ENCODE results near the gene DEDD. TPM values are rescaled to one million over a fixed set of nuclear protein-coding genes. Genes with fewer than 3 reads are reported as not detected.
A peak's percentile ranks its signal among the peaks of the same experiment; 100 is the strongest.

The DEDD gene
- total RNA-seq, 1 experiment from 2014 or later, result 32.8 TPM

- Histone ChIP-seq H3K27me3 (ENCODE audit: insufficient read depth, low read length) (no peaks in the 10 kb centered on the region), H3K79me2 (ENCODE audit: insufficient read depth, low read length) (no peaks in the 10 kb centered on the region), H3K9ac (ENCODE audit: low read length) (no peak overlapping the region), H4K20me1 (ENCODE audit: insufficient read depth) (no peaks in the 10 kb centered on the region), H3K4me1 (ENCODE audit: control insufficient read depth in 1 of 2, insufficient read depth in 2 of 2, low read length in 2 of 2) (peaks cover 0 to 46% of the 10 kb centered on the region in 2 experiments; a peak in 2 of 4 replicates), H3K4me2 (ENCODE audit: low read length) (no peak overlapping the region), H3K27ac (ENCODE audit: low read depth, low read length) (no peak overlapping the region), H3K9me2 (ENCODE audit: insufficient read depth) (no peaks in the 10 kb centered on the region), H3K9me3 (ENCODE audit: control insufficient read depth in 1 of 2, insufficient read depth in 1 of 2, low read depth in 1 of 2, low read length in 2 of 2) (no peaks in the 10 kb centered on the region), H3K4me3 (replicated peaks in 1 of 2; ENCODE audit: low read depth in 1 of 2, low read length in 2 of 2) (no peak overlapping the region), H3K36me3 (ENCODE audit: control insufficient read depth in 1 of 2, insufficient read depth in 2 of 2, low read length in 2 of 2) (no peaks in the 10 kb centered on the region), H2AFZ (ENCODE audit: low read depth, low read length, poor library complexity, severe bottlenecking) (no peak overlapping the region)
- peak; percentile 90 for TF ChIP-seq RAD21 (IDR thresholded peaks at IDR 0.05; ENCODE audit: low read depth)
- peak; percentile 57 to 88 (median 70) for TF ChIP-seq CTCF (IDR thresholded peaks at IDR 0.05 in 2 of 3, conservative IDR thresholded peaks at IDR 0.05 in 1 of 3; ENCODE audit: borderline replicate concordance in 1 of 3, insufficient read depth in 1 of 3, low read depth in 2 of 3, low read length in 2 of 3)
- TF ChIP-seq YY1 (IDR thresholded peaks at IDR 0.05; ENCODE audit: extremely low read depth, insufficient replicate concordance, low read depth, low read length), result no peak
- ATAC-seq, result peak; percentile 66
- intact Hi-C loops (cut with micrococcal nuclease), result loop anchor here (1.0 kb wide), 1 partner anchor 25 kb away; no protein-coding TSS in a partner anchor
- BruUV-seq (replicated peaks), result no TSS peak
- peak; percentile 29 for DNase-seq (ENCODE audit: low read depth, low spot score)
- ChIA-PET POLR2A (interaction anchor here (0.6 kb wide), 1 partner anchor 44 kb away, joined by 3 read pairs; no protein-coding TSS in a partner anchor), CTCF (interaction anchor here (0.6 to 3.1 kb wide), 14 partner anchors 11 to 94 kb away, joined by 3 to 25 read pairs (median 3); partner anchors contain the start of genes KLHDC9, PPOX and USF1), RAD21 (ENCODE audit: low non-redundant PET in 1 of 2, low total read pairs in 2 of 2, uncharacterized antibody in 2 of 2, unreplicated experiment in 2 of 2) (interaction anchor here in 1 of 2 experiments (1.2 kb wide), 1 partner anchor 80 kb away, joined by 5 read pairs; no protein-coding TSS in a partner anchor)
Measured at GRCh38 chr1:161071886-161072371, 60.5 kb downstream of the DEDD start.

Other genes starting within 250 kb of the DEDD start
- not detected for gene ITLN1, start 247.5 kb downstream of the DEDD start, total RNA-seq (2021; ENCODE audit: unreplicated experiment)
- 0.20 TPM for gene ITLN2, start 177.9 kb downstream of the DEDD start, total RNA-seq (2021; ENCODE audit: unreplicated experiment)
- 86.7 TPM for gene F11R, start 111.5 kb downstream of the DEDD start, total RNA-seq (2021; ENCODE audit: unreplicated experiment)
- 116 TPM for gene TSTD1, start 93.7 kb downstream of the DEDD start, total RNA-seq (2021; ENCODE audit: unreplicated experiment)
- gene USF1, start 86.7 kb downstream of the DEDD start, total RNA-seq (2021; ENCODE audit: unreplicated experiment), result 48.0 TPM
- 0.39 TPM for gene ARHGAP30, start 62.8 kb downstream of the DEDD start, total RNA-seq (2021; ENCODE audit: unreplicated experiment)
- 3.3 TPM for gene NECTIN4, start 43.1 kb downstream of the DEDD start, total RNA-seq (2021; ENCODE audit: unreplicated experiment)
- 1.4 TPM for gene KLHDC9, start 34.3 kb downstream of the DEDD start, total RNA-seq (2021; ENCODE audit: unreplicated experiment)
- 179 TPM for gene PFDN2, start 14.6 kb downstream of the DEDD start, total RNA-seq (2021; ENCODE audit: unreplicated experiment)
- gene NIT1, start 14.6 kb downstream of the DEDD start, total RNA-seq (2021; ENCODE audit: unreplicated experiment), result 65.9 TPM
- 63.7 TPM for gene UFC1, start 21.3 kb upstream of the DEDD start, total RNA-seq (2021; ENCODE audit: unreplicated experiment)
- 22.1 TPM for gene USP21, start 26.8 kb upstream of the DEDD start, total RNA-seq (2021; ENCODE audit: unreplicated experiment)
- 24.2 TPM for gene PPOX, start 33.8 kb upstream of the DEDD start, total RNA-seq (2021; ENCODE audit: unreplicated experiment)
- 53.7 TPM for gene B4GALT3, start 44.8 kb upstream of the DEDD start, total RNA-seq (2021; ENCODE audit: unreplicated experiment)
- not detected for gene ADAMTS4, start 66.4 kb upstream of the DEDD start, total RNA-seq (2021; ENCODE audit: unreplicated experiment)
- gene NDUFS2, start 69.7 kb upstream of the DEDD start, total RNA-seq (2021; ENCODE audit: unreplicated experiment), result 82.7 TPM
- gene FCER1G, start 82.6 kb upstream of the DEDD start, total RNA-seq (2021; ENCODE audit: unreplicated experiment), result 0.86 TPM
- not detected for gene APOA2, start 91.0 kb upstream of the DEDD start, total RNA-seq (2021; ENCODE audit: unreplicated experiment)
- gene TOMM40L, start 93.4 kb upstream of the DEDD start, total RNA-seq (2021; ENCODE audit: unreplicated experiment), result 9.8 TPM
- not detected for gene NR1I3, start 105.5 kb upstream of the DEDD start, total RNA-seq (2021; ENCODE audit: unreplicated experiment)
- not detected for gene PCP4L1, start 126.1 kb upstream of the DEDD start, total RNA-seq (2021; ENCODE audit: unreplicated experiment)
- 3.6 TPM for gene MPZ, start 177.3 kb upstream of the DEDD start, total RNA-seq (2021; ENCODE audit: unreplicated experiment)
- 192 TPM for gene SDHC, start 181.7 kb upstream of the DEDD start, total RNA-seq (2021; ENCODE audit: unreplicated experiment)
- gene CFAP126, start 235.2 kb upstream of the DEDD start, total RNA-seq (2021; ENCODE audit: unreplicated experiment), result not detected

Data from HCT116 (cell line).